ENCODE measurements around the gene DAAM2.

DNA sequence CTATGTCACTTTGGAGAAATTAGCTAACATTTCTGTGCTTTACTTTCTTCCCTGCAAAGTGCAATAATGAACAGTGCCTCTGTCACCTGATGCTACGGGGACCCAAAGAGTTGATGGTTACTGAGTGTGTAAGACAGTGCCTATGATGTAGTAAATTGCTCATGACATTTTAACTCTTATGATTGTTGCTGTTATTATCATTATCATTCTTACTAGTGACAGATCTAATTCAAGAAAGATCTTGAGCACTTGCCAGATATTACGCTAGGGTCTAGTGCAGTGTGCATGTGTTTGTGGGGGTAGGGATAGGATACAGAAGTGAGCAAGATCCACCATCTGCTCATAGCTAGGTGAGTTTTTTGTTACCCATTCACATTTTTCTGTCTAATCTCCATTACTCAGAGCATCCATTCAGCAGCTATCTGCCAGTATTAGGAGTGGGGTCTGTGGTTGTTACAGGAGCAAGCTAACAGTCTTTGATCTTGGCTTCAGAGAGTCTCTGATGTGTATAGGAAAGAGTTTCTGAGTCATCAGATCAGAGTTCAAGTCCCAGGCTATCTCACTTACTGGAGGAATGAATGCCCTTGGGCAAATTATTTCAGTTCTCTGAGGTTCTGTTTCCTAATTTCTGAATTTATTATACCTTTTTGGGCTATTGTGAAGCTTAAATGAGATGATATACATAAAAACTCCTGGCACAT lies 33.1 kb upstream of the DAAM2 start:
- TF ChIP-seq POLR2A (IDR thresholded peaks at IDR 0.05) (no peak), CTCF (IDR thresholded peaks at IDR 0.05) (no peak)
